GM19025 (cell line): ENCODE data around the gene DBT.
A peak's percentile ranks its signal among the peaks of the same experiment; 100 is the strongest.
"Not testable (repeated sequence)": the region's sequence is repeated elsewhere in the genome, so short reads cannot be mapped to it uniquely, and the experiment has no call there.

Source experiments
- ATAC-seq: cut with Tn5 transposase; IDR thresholded peaks from one replicate; pipeline ENCODE4 v1.9.1; 2021; ENCODE audit warnings: mild to moderate bottlenecking, low read depth, moderate library complexity; ENCODE audit not compliant: unreplicated experiment

DBT gene

GRCh38 chr1:100202703-100203102 is 46.9 kb downstream of the DBT start:
- not testable (repeated sequence) for ATAC-seq

- ATAC-seq, result not testable (repeated sequence)
Observed at GRCh38 chr1:100200060-100200459, 49.6 kb downstream of the DBT start.

DNA sequence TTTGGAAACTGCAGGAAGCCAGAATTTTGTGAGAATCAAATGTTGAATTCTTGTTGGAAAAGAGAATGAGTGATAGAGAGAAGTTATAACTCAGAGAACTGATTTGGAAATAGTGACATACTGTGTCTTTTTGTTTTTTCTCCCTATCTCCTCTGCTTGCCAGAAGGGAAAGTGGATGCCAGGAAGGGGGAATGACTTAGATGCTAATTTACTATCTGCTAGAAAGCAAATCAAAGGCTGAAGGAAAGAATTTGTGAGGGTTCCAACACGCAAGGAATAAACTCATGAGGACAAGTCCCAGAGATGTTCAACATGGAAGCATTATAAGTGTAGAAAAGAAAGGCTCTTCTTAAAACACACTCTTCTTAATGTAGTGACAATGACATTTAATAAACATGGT is 51.0 kb downstream of the DBT start:
- no peak for ATAC-seq

DNA sequence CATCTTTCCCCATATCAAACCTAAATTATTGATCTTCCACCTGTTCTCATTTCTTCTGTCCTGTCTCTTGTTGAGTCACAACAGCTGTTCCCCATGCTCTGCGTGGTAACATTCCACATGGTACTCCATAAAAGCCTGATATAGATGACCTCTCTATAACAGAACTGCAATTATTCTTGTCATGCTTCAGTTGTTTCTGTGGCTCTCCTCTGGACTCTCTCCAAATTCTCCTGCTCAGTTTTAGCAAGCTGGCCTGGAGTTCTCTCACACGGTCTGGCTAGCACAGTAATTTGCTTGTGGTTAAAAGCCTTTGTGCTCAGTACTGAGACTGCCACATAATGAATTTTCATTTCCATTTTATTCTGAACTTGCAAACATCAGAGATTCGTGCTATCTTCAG is 61.0 kb downstream of the DBT start:
- no peak for ATAC-seq

GRCh38 chr1:100187912-100188311 is 61.7 kb downstream of the DBT start:
- ATAC-seq, result no peak

DNA sequence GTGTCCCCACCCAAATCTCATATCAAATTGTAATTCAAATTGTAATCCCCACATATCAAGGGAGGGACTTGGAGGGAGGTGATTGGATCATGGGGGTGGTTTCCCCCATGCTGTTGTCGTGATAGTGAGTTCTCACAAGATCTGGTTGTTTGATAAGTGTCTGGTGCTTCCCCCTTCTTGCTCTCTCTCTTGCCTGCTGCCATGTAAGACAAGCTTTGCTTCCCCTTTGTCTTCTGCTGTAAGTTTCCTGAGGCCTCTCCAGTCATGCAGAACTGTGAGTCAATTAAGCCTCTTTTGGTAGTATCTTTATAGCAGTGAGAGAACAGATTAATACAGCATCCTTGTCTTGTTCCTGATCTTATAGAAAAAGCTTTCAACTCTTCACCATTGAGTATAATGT is 65.1 kb downstream of the DBT start:
- ATAC-seq, result no peak

DNA sequence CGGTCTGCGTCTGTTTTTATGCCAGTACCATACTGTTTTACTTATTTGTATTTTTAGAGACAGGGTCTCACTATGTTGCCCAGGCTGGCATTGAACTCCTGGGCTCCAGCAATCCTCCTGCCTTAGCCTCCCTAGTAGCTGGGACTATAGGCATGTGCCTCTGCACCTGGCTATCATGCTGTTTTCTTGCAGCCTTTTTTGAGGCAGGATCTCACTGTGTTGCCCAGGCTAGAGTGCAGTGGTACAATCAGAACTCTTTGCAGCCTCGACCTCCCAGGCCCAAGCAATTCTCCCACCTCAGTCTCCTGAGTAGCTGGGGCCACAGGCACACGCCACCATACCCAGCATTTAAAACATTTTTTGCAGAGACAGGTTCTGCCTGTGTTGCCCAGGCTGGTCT is 66.3 kb downstream of the DBT start:
- no peak for ATAC-seq

GRCh38 chr1:100178091-100178490 is 71.5 kb downstream of the DBT start, which contains the start of gene LRRC39:
LRRC39 (minus strand) TSS chr1:100178256; CDS start chr1:100168516, 9,740 bp downstream.
- no peak for ATAC-seq

- ATAC-seq, result no peak
Observed at GRCh38 chr1:100177295-100178041, 72.2 kb downstream of the DBT start.

DNA sequence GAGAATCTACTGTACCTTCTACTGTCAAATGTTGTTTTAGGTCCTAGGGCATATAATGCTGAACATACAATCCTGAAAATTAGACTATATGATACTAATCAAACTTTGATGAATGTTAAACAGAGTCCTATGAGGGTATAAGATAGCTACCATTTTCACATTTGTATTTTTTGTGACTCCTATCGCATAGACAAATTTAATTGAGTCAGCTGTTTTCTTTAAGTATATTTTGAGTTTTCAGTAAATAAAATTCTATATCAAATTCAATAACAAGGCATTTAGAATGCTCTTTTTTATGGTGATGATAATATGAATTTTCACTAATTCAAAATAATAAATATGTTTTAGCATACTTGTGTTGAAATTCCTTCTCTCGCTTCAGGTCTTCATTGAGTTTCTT is 81.6 kb downstream of the DBT start:
- ATAC-seq, result no peak

DNA sequence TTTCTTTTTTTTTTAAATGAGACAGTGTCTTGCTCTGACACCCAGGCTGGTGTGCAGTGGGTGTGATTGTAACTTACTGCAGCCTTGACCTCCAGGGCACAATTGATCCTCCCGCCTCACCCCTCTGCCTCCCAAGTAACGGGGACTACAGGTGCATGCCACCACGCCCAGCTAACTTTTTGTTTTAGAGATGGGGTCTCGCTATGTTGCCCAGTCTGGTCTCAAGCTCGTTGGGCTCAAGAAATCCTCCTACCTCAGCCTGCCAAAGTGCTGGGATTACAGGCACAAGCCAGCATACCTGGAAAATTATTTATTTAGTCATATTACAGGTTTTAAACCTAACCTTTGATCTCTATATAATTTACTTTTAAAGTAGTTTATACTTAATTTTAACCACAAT is 84.9 kb downstream of the DBT start:
- no peak for ATAC-seq

DNA sequence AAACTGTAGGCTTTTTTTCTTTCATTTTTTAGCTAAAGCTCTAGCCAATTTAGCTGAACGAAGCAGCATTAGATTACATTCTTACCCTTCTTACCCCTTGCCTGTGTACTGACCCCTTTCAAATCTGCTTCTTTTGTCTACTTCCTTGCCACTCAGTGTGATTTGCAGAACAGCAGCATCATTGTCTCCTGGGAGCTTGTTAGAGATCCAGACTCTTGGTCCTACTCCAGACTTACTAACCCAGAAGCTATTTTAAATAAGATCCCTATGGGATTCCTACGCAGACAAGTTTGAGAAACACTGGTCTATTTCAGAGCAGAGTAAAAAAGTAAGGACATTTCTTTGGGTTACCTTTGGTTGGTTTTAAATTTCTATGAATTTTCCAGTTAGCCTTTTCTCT is 85.4 kb downstream of the DBT start:
- no peak for ATAC-seq

GRCh38 chr1:100162881-100163280 is 86.8 kb downstream of the DBT start:
- no peak for ATAC-seq

- peak; percentile 58 for ATAC-seq
Observed at GRCh38 chr1:100152271-100152670, 97.4 kb downstream of the DBT start.

DNA sequence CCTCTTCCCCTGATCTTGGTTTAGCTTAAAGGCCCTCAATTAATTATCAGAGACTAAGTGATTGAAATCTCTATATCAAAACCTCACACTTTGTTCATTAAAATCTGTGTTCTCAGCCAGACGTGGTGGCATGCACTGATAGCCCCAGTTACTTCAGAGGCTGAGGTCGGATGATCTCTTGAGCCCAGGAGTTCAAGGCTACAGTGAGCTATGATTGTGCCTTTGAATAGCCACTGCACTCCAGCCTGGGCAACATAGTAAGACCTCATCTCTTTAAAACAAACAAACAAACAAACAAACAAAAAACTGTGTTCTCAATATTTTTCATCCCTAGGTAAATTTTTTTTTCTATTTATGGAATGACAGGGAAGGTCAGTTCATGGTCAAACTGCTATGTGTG is 98.0 kb downstream of the DBT start:
- no peak for ATAC-seq

DNA sequence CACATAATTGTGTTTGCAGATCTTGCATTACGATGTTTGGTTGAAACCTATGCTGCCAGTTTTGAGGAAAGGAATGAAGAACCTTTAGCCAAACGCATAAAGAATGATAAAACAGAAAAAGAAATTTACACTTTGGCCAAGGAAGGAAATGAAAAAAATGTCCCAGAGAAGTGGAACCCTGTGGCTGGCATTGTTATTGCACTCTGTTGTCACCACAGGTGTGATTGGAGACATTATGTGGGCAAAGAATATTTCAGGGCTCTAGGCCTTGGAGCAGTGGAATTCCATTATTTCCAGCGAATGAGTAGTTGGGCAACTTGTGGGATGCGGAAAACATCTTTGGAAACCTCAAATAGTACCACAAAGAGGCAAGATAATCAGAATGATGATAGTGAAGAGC is 101.8 kb downstream of the DBT start:
- no peak for ATAC-seq

GRCh38 chr1:100146958-100147357 is 102.7 kb downstream of the DBT start:
- ATAC-seq, result no peak

- no peak for ATAC-seq
Observed at GRCh38 chr1:100145116-100145515, 104.5 kb downstream of the DBT start.

- no peak for ATAC-seq
Observed at GRCh38 chr1:100142343-100142742, 107.3 kb downstream of the DBT start.

- no peak for ATAC-seq
Observed at GRCh38 chr1:100141192-100141591, 108.4 kb downstream of the DBT start.

- ATAC-seq, result no peak
Observed at GRCh38 chr1:100137602-100138001, 112.0 kb downstream of the DBT start.
